Skeletal muscle tissue (tissue), 4 donors: ENCODE results near the gene FARS2. TPM values are rescaled to one million over a fixed set of nuclear protein-coding genes. Genes with fewer than 3 reads are reported as not detected.
"Not testable (repeated sequence)": the region's sequence is repeated elsewhere in the genome, so short reads cannot be mapped to it uniquely, and the experiment has no call there.

Source experiments
- H3K27ac ChIP-seq: one replicate; pipeline ENCODE4 v1.7.0; 2013; ENCODE audit warnings: mild to moderate bottlenecking, low read depth, low read length, inconsistent platforms
- H3K27me3 ChIP-seq, 3 donors: one replicate each; pipeline ENCODE4 v1.7.0; 2013; ENCODE audit warnings: low read length in 3 of 3; ENCODE audit not compliant: control insufficient read depth in 3 of 3, insufficient read depth in 3 of 3
- H3K36me3 ChIP-seq, 3 donors: one replicate each; pipeline ENCODE4 v1.7.0; 2013; ENCODE audit warnings: low read length in 3 of 3; ENCODE audit not compliant: control insufficient read depth in 3 of 3, insufficient read depth in 3 of 3
- H3K4me1 ChIP-seq, 3 donors: one replicate each; pipeline ENCODE4 v1.7.0; 2013; ENCODE audit warnings: low read length in 3 of 3, mild to moderate bottlenecking in 3 of 3; ENCODE audit not compliant: control insufficient read depth in 3 of 3, insufficient read depth in 3 of 3
- H3K4me3 ChIP-seq, 3 donors: one replicate each; pipeline ENCODE4 v1.7.0; 2013; ENCODE audit warnings: low read length in 3 of 3
- H3K9ac ChIP-seq, 3 donors: one replicate each; pipeline ENCODE4 v1.7.0; 2013; ENCODE audit warnings: low read length in 3 of 3, mild to moderate bottlenecking in 3 of 3, moderate library complexity in 2 of 3, low read depth in 1 of 3
- H3K9me3 ChIP-seq, 3 donors: one replicate each; pipeline ENCODE4 v1.7.0; 2013; ENCODE audit warnings: low read length in 3 of 3; ENCODE audit not compliant: control insufficient read depth in 3 of 3
- total RNA-seq: library from RNA; depleted of rRNA; stranded (reverse); fragments of >200 nt; gene quantifications from one replicate; pipeline ENCODE4 v1.2.3, GENCODE V29; 2014
- donor health status: Osteomylitis.

FARS2 gene
- total RNA-seq, 1 donor from 2014 or later: 27.7 TPM

DNA sequence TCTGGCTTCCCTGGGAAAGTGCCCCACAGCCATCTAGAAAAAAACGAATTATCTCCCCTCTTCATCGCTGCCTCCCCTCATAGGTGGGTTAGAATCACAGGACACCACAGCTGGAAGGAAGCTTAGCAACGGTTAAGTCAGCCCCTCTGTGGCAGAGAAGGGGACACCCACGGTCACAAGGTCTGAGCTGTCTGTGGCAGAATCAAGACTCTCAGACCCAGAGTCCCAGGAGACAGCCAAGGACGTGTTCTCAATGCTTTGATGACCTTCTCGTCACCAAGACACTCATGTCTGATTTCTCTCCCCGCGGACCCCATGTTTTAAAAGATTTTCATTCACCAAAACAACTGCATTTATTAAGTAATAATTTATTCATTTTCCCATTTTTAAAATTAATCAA is 523.9 kb downstream of the FARS2 start:
- Histone ChIP-seq H3K9ac (no peak overlapping the region), H3K36me3 (no peaks in the 10 kb centered on the region), H3K27me3 (no peaks in the 10 kb centered on the region), H3K9me3 (no peaks in the 10 kb centered on the region), H3K4me1 (peaks cover 0 to 18% (median 10%) of the 10 kb centered on the region in 3 donors), H3K27ac (no peak overlapping the region), H3K4me3 (no peak overlapping the region)

- Histone ChIP-seq H3K27ac (no peak overlapping the region), H3K27me3 (no peaks in the 10 kb centered on the region), H3K9me3 (no peaks in the 10 kb centered on the region), H3K4me3 (no peak overlapping the region), H3K4me1 (peaks cover 0 to 18% (median 10%) of the 10 kb centered on the region in 3 donors), H3K9ac (no peak overlapping the region), H3K36me3 (no peaks in the 10 kb centered on the region)
Observed at GRCh38 chr6:5786321-5786968, 525.1 kb downstream of the FARS2 start.

DNA sequence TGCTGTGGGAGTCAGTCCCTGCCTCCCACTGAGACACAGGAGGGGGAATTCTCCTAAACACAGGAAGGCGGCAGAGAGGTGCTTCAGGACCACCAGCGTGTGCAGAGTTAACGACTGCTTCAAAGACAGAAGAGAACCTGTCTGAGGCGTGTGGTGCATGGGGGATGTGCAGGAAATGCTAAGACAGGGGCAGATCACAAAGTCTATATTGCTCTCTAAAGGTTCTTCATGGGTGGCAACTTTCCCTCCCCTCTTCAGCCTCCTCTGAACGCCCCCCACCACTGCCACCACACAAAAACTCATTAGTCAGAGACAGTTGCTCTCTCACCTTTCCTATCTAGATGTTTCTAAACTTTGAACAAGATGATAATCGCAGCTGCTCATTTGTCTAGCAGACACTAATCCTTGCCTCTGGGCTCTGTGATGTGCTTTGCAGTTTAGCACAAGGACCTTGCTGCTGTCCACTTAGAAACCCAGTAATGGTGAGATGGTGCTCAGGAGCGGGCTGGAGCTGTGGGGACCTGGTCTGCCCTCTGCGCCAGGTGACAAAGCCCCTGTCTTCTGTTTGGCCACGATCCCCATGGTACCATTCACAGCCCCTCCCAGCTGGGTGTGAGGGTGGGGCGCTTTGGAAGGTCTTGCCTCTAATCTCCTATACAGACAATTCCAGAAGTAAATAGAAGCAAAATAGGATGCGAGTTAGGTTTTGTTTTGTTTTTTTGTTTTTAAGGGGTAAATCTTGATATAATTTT is 525.8 kb downstream of the FARS2 start:
- H3K27ac ChIP-seq: no peak overlapping the region
- no peak overlapping the region for H3K9ac ChIP-seq
- H3K9me3 ChIP-seq: no peaks in the 10 kb centered on the region
- H3K4me1 ChIP-seq: peaks cover 0 to 16% (median 10%) of the 10 kb centered on the region in 3 donors
- no peaks in the 10 kb centered on the region for H3K27me3 ChIP-seq
- H3K36me3 ChIP-seq: no peaks in the 10 kb centered on the region
- H3K4me3 ChIP-seq: no peak overlapping the region

DNA sequence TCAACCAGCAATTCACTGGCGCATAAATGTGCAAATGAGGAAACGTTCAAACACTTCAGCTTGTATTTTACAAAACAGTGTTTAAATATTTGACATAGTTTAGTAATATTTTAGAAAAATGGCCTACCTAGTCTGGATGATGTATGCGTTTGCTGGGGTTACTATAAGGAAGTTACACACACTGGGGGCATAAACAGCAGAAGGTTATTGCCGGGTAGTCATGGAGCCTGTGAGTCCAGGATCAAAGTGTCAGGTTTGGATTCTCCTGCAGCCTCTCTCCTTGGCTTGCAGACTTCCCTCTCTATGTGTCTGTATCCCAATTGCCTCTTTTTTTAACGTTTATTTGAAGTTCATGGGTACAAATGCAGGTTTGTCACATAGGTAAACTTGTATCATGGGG is 528.1 kb downstream of the FARS2 start:
- not testable (repeated sequence) for H3K4me1 ChIP-seq, H3K4me3 ChIP-seq, H3K27ac ChIP-seq, H3K9me3 ChIP-seq, H3K27me3 ChIP-seq, H3K9ac ChIP-seq, H3K36me3 ChIP-seq

DNA sequence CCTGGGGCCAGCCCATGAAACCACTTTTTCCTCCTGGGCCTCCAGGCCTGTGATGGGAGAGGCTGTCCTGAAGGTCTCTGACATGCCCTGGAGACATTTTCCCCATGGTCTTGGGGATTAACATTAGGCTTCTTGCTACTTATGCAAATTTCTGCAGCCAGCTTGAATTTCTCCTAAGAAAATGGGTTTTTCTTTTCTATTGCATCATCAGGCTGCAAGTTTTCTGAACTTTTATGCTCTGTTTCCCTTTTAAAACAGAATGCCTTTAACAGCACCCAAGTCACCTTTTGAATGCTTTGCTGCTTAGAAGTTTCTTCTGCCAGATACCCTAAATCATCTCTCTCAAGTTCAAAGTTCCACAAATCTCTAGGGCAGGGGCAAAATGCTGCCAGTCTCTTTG is 535.2 kb downstream of the FARS2 start:
- not testable (repeated sequence) for H3K4me3 ChIP-seq, H3K27me3 ChIP-seq, H3K9ac ChIP-seq, H3K27ac ChIP-seq, H3K9me3 ChIP-seq, H3K36me3 ChIP-seq, H3K4me1 ChIP-seq

- not testable (repeated sequence) for H3K27ac ChIP-seq, H3K9ac ChIP-seq, H3K27me3 ChIP-seq, H3K9me3 ChIP-seq, H3K4me1 ChIP-seq, H3K4me3 ChIP-seq, H3K36me3 ChIP-seq
Observed at GRCh38 chr6:5806406-5806805, 545.1 kb downstream of the FARS2 start.

- Histone ChIP-seq H3K4me3 (no peak overlapping the region), H3K27me3 (no peaks in the 10 kb centered on the region), H3K36me3 (no peaks in the 10 kb centered on the region)
Observed at GRCh38 chr6:5809450-5809849, 548.1 kb downstream of the FARS2 start.

DNA sequence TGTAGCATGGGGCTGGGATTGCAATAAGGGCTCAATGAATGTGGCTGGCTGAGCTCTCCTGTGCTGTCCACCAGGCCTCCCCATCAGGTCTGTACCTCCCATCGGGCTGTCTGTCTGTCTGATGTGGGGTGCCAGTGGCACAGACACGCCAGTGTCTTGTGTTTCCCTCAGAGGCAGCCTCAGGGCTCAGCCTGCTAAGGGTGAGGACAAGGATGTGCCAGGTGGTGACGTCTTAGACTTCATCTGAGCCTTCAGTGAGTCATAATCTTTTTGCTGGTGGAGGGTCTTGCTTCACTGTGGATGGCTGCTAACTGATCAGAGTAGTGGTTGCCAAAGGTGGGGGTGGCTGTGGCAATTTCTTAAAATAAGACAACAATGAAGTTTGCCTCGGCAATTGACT is 550.7 kb downstream of the FARS2 start:
- H3K27me3 ChIP-seq: no peaks in the 10 kb centered on the region
- no peaks in the 10 kb centered on the region for H3K36me3 ChIP-seq
- no peaks in the 10 kb centered on the region for H3K4me1 ChIP-seq
- no peaks in the 10 kb centered on the region for H3K9me3 ChIP-seq
- H3K4me3 ChIP-seq: no peak overlapping the region
- no peak overlapping the region for H3K27ac ChIP-seq
- H3K9ac ChIP-seq: no peak overlapping the region

More at GRCh38 chr6:5809450-5809849, 548.1 kb downstream of the FARS2 start:
- Histone ChIP-seq H3K27ac (no peak overlapping the region), H3K9me3 (no peaks in the 10 kb centered on the region), H3K4me1 (no peaks in the 10 kb centered on the region), H3K9ac (no peak overlapping the region)

GRCh38 chr6:5813625-5814027 is 552.3 kb downstream of the FARS2 start:
- no peaks in the 10 kb centered on the region for H3K27me3 ChIP-seq
- no peaks in the 10 kb centered on the region for H3K9me3 ChIP-seq
- no peak overlapping the region for H3K27ac ChIP-seq
- H3K4me1 ChIP-seq: no peaks in the 10 kb centered on the region
- no peak overlapping the region for H3K9ac ChIP-seq
- H3K4me3 ChIP-seq: no peak overlapping the region
- H3K36me3 ChIP-seq: no peaks in the 10 kb centered on the region

DNA sequence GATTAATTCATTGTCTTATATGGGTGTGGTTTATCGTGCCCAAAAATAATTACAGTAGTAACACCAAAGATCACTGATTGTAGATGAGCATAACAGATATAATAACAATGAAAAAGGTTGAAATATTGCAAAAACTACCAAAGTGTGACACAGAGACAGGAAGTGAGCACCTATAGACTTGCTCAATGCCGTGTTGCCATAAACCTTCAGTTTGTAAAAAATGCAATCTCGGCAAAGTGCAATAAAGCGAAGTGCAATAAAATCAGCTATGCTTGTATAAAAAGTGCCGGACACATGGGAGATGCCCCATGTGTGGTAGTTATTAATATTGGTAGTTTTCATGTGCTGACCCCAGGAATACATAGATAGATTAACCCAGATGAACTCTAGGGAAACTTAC is 552.8 kb downstream of the FARS2 start:
- Histone ChIP-seq H3K4me3 (no peak overlapping the region), H3K4me1 (no peaks in the 10 kb centered on the region), H3K9ac (no peak overlapping the region)

More for the DNA sequence above, 552.8 kb downstream of the FARS2 start:
- H3K27me3 ChIP-seq: no peaks in the 10 kb centered on the region
- H3K9me3 ChIP-seq: no peaks in the 10 kb centered on the region
- H3K27ac ChIP-seq: no peak overlapping the region
- H3K36me3 ChIP-seq: no peaks in the 10 kb centered on the region
